ENCODE measurements around the gene DCAKD.

The DCAKD gene

GRCh38 chr17:44983563-44983962 is 67.9 kb downstream of the DCAKD start:
- H3K27ac ChIP-seq (ENCODE audit: poor library complexity, severe bottlenecking), result no peak overlapping the region
- no peak overlapping the region for H3K4me3 ChIP-seq (ENCODE audit: severe bottlenecking)
- H3K36me3 ChIP-seq (ENCODE audit: low read depth), result no peaks in the 10 kb centered on the region
- no peak for TF ChIP-seq CTCF (IDR thresholded peaks at IDR 0.05; ENCODE audit: poor library complexity, severe bottlenecking)
- no peaks in the 10 kb centered on the region for H3K9me3 ChIP-seq (ENCODE audit: severe bottlenecking)
- peaks cover 20% of the 10 kb centered on the region for H3K4me1 ChIP-seq (ENCODE audit: insufficient read depth, poor library complexity, severe bottlenecking)
- H3K27me3 ChIP-seq (ENCODE audit: insufficient read depth, poor library complexity, severe bottlenecking), result no peaks in the 10 kb centered on the region
- ATAC-seq (ENCODE audit: low read depth) (no peak), DNase-seq (ENCODE audit: low spot score) (no peak)

GRCh38 chr17:44982113-44982702 is 69.2 kb downstream of the DCAKD start:
- peak overlapping the region; percentile 84 for H3K27ac ChIP-seq (ENCODE audit: poor library complexity, severe bottlenecking)
- DNase-seq (ENCODE audit: low spot score) (no peak), ATAC-seq (ENCODE audit: low read depth) (no peak)
- H3K9me3 ChIP-seq (ENCODE audit: severe bottlenecking), result no peaks in the 10 kb centered on the region
- peaks cover 20% of the 10 kb centered on the region for H3K4me1 ChIP-seq (ENCODE audit: insufficient read depth, poor library complexity, severe bottlenecking)
- no peaks in the 10 kb centered on the region for H3K27me3 ChIP-seq (ENCODE audit: insufficient read depth, poor library complexity, severe bottlenecking)
- H3K36me3 ChIP-seq (ENCODE audit: low read depth), result no peaks in the 10 kb centered on the region
- no peak overlapping the region for H3K4me3 ChIP-seq (ENCODE audit: severe bottlenecking)
- TF ChIP-seq CTCF (IDR thresholded peaks at IDR 0.05; ENCODE audit: poor library complexity, severe bottlenecking), result no peak

GRCh38 chr17:44981221-44981968 is 70.0 kb downstream of the DCAKD start:
- ATAC-seq (ENCODE audit: low read depth), result peak; percentile 79
- no peaks in the 10 kb centered on the region for H3K27me3 ChIP-seq (ENCODE audit: insufficient read depth, poor library complexity, severe bottlenecking)
- peak overlapping the region; percentile 84 for H3K27ac ChIP-seq (ENCODE audit: poor library complexity, severe bottlenecking)
- no peaks in the 10 kb centered on the region for H3K9me3 ChIP-seq (ENCODE audit: severe bottlenecking)
- H3K36me3 ChIP-seq (ENCODE audit: low read depth), result no peaks in the 10 kb centered on the region
- DNase-seq (ENCODE audit: low spot score), result no peak
- no peak for TF ChIP-seq CTCF (IDR thresholded peaks at IDR 0.05; ENCODE audit: poor library complexity, severe bottlenecking)
- peak overlapping the region; percentile 8 for H3K4me3 ChIP-seq (ENCODE audit: severe bottlenecking)
- H3K4me1 ChIP-seq (ENCODE audit: insufficient read depth, poor library complexity, severe bottlenecking), result peaks cover 20% of the 10 kb centered on the region

GRCh38 chr17:44979426-44979995 is 71.9 kb downstream of the DCAKD start:
- no peaks in the 10 kb centered on the region for H3K27me3 ChIP-seq (ENCODE audit: insufficient read depth, poor library complexity, severe bottlenecking)
- ATAC-seq (ENCODE audit: low read depth), result no peak
- H3K9me3 ChIP-seq (ENCODE audit: severe bottlenecking), result no peaks in the 10 kb centered on the region
- no peak for TF ChIP-seq CTCF (IDR thresholded peaks at IDR 0.05; ENCODE audit: poor library complexity, severe bottlenecking)
- no peak overlapping the region for H3K27ac ChIP-seq (ENCODE audit: poor library complexity, severe bottlenecking)
- no peaks in the 10 kb centered on the region for H3K36me3 ChIP-seq (ENCODE audit: low read depth)
- no peak overlapping the region for H3K4me3 ChIP-seq (ENCODE audit: severe bottlenecking)
- DNase-seq (ENCODE audit: low spot score), result no peak
- H3K4me1 ChIP-seq (ENCODE audit: insufficient read depth, poor library complexity, severe bottlenecking), result peaks cover 20% of the 10 kb centered on the region

GRCh38 chr17:44978807-44979206 is 72.6 kb downstream of the DCAKD start:
- DNase-seq (ENCODE audit: low spot score), result no peak
- no peak overlapping the region for H3K27ac ChIP-seq (ENCODE audit: poor library complexity, severe bottlenecking)
- H3K36me3 ChIP-seq (ENCODE audit: low read depth), result no peaks in the 10 kb centered on the region
- no peak for ATAC-seq (ENCODE audit: low read depth)
- H3K9me3 ChIP-seq (ENCODE audit: severe bottlenecking), result no peaks in the 10 kb centered on the region
- H3K4me1 ChIP-seq (ENCODE audit: insufficient read depth, poor library complexity, severe bottlenecking), result peaks cover 20% of the 10 kb centered on the region
- no peak for TF ChIP-seq CTCF (IDR thresholded peaks at IDR 0.05; ENCODE audit: poor library complexity, severe bottlenecking)
- no peak overlapping the region for H3K4me3 ChIP-seq (ENCODE audit: severe bottlenecking)
- no peaks in the 10 kb centered on the region for H3K27me3 ChIP-seq (ENCODE audit: insufficient read depth, poor library complexity, severe bottlenecking)

All from RWPE2 (cell line).